OCI-LY7 (cell line): Measurements from ENCODE around the gene ZNRF3. TPM values are rescaled to one million over a fixed set of nuclear protein-coding genes. Genes with fewer than 3 reads are reported as not detected.

Experiments
- BruUV-seq: library from RNA; stranded (reverse); fragments of 400-500 nt; replicated peaks from 2 replicates; lab custom pipeline; 2021; lab: Mats Ljungman, UMichigan
- CTCF ChIA-PET: fragments of 300-600 bp; sonication (Branson Sonifier 250); formaldehyde crosslinking; loops from one replicate; lab custom pipeline; 2022; ENCODE audit warnings: antibody characterized with exemption; ENCODE audit not compliant: unreplicated experiment; lab: Charles Lee
- POLR2A ChIA-PET: fragments of 300-600 bp; sonication (Branson Sonifier 250); formaldehyde crosslinking; loops from one replicate; lab custom pipeline; 2022; ENCODE audit warnings: antibody characterized with exemption; lab: Charles Lee
- DNase-seq: peaks from one replicate; pipeline ENCODE4 v3.0.0-alpha.2; 2015; ENCODE audit warnings: low spot score
- H2AFZ ChIP-seq: fragments of 200-600 bp; sonication (generic), shearing (Covaris generic); 2 replicates; pipeline ENCODE4 v1.6.1; 2014; ENCODE audit warnings: mild to moderate bottlenecking, antibody characterized with exemption, low read length, moderate library complexity
- H3K27ac ChIP-seq: fragments of 200-600 bp; sonication (generic); 2 replicates; pipeline ENCODE4 v1.5.1; 2014; ENCODE audit warnings: mixed run types, low read depth, mild to moderate bottlenecking, moderate library complexity, low read length, inconsistent platforms; ENCODE audit not compliant: poor library complexity, severe bottlenecking
- H3K36me3 ChIP-seq: fragments of 200-600 bp; sonication (generic); 2 replicates; pipeline ENCODE4 v1.6.1; 2014; ENCODE audit warnings: mild to moderate bottlenecking, antibody characterized with exemption, low read length, moderate library complexity, mixed read lengths; ENCODE audit not compliant: insufficient read depth
- H3K4me1 ChIP-seq: fragments of 200-600 bp; sonication (generic); 2 replicates; pipeline ENCODE4 v1.5.1; 2014; ENCODE audit warnings: mild to moderate bottlenecking, low read length; ENCODE audit not compliant: insufficient read depth, poor library complexity, severe bottlenecking
- H3K4me2 ChIP-seq: fragments of 200-600 bp; sonication (generic); 2 replicates; pipeline ENCODE4 v1.6.1; 2014; ENCODE audit warnings: mild to moderate bottlenecking, low read length
- H3K4me3 ChIP-seq: fragments of 200-600 bp; sonication (generic); 2 replicates; pipeline ENCODE4 v1.5.1; 2014; ENCODE audit warnings: mild to moderate bottlenecking, low read depth, low read length; ENCODE audit not compliant: poor library complexity, severe bottlenecking
- H3K79me2 ChIP-seq: fragments of 200-600 bp; sonication (generic); 2 replicates; pipeline ENCODE4 v1.6.1; 2016; ENCODE audit warnings: low read depth, mild to moderate bottlenecking, low read length, moderate library complexity, mixed read lengths; ENCODE audit not compliant: insufficient read depth
- H3K9me2 ChIP-seq: fragments of 200-600 bp; sonication (generic); 2 replicates; pipeline ENCODE4 v1.6.1; 2016; ENCODE audit warnings: mild to moderate bottlenecking, low read length, mixed read lengths; ENCODE audit not compliant: insufficient read depth
- H3K9me3 ChIP-seq: fragments of 200-600 bp; sonication (generic); 2 replicates; pipeline ENCODE4 v1.6.1; 2014; ENCODE audit warnings: mild to moderate bottlenecking, mixed run types, low read length, mixed read lengths
- H4K20me1 ChIP-seq: fragments of 200-600 bp; sonication (generic); 2 replicates; pipeline ENCODE4 v1.6.1; 2014; ENCODE audit warnings: mild to moderate bottlenecking, antibody characterized with exemption, low read length, moderate library complexity, mixed read lengths; ENCODE audit not compliant: insufficient read depth
- CTCF ChIP-seq: fragments of 200-600 bp; sonication (generic); conservative IDR thresholded peaks from 2 replicates; pipeline ENCODE4 v1.5.1; 2014; ENCODE audit warnings: mild to moderate bottlenecking, antibody characterized with exemption, low read length, moderate library complexity, mixed read lengths
- EZH2phosphoT487 ChIP-seq: fragments of 200-600 bp; sonication (generic); IDR thresholded peaks from 2 replicates; pipeline ENCODE4 v1.6.1; 2018; ENCODE audit warnings: low read depth, borderline replicate concordance, mild to moderate bottlenecking, mixed run types, antibody characterized with exemption, low read length, moderate library complexity, mixed read lengths
- intact Hi-C: fragments of 100-400 bp; cut with micrococcal nuclease; formaldehyde crosslinking; loops from one replicate; pipeline ENCODE4 v1.10.0; 2022; ENCODE audit not compliant: unreplicated experiment
- total RNA-seq, 2 experiments: library from RNA; depleted of rRNA in 1 of 2; stranded (reverse); fragments of >200 nt in 1 of 2; shearing (Covaris generic) in 1 of 2; gene quantifications; 2 replicates each; pipeline ENCODE4 v1.2.3, GENCODE V29; 2014 to 2022

Gene ZNRF3
- total RNA-seq, 2 experiments from 2014 or later = 3.6 to 3.9 TPM

- no TSS peak for BruUV-seq
- CTCF ChIA-PET = no interaction called here
- no peaks in the 10 kb centered on the region for H3K9me3 ChIP-seq
Measured at GRCh38 chr22:29096736-29097669, 213.6 kb downstream of the ZNRF3 start.

GRCh38 chr22:29098296-29098695 is 214.9 kb downstream of the ZNRF3 start:
- no peak overlapping the region for H3K27ac ChIP-seq
- no peaks in the 10 kb centered on the region for H3K36me3 ChIP-seq
- POLR2A ChIA-PET = no interaction called here
- DNase-seq = no peak
- no peaks in the 10 kb centered on the region for H3K4me1 ChIP-seq
- intact Hi-C loops = no loop called here
- no TSS peak for BruUV-seq
- TF ChIP-seq CTCF = no peak
- no peak for TF ChIP-seq EZH2phosphoT487
- CTCF ChIA-PET = no interaction called here
- no peaks in the 10 kb centered on the region for H3K79me2 ChIP-seq
- no peak overlapping the region for H3K4me3 ChIP-seq
- H3K9me3 ChIP-seq = no peaks in the 10 kb centered on the region
- H3K9me2 ChIP-seq = no peaks in the 10 kb centered on the region
- no peak overlapping the region for H2AFZ ChIP-seq
- H3K4me2 ChIP-seq = no peak overlapping the region
- H4K20me1 ChIP-seq = no peaks in the 10 kb centered on the region

More at GRCh38 chr22:29096736-29097669, 213.6 kb downstream of the ZNRF3 start:
- no peak for DNase-seq
- no peak overlapping the region for H2AFZ ChIP-seq
- intact Hi-C loops = no loop called here
- TF ChIP-seq CTCF (no peak), EZH2phosphoT487 (no peak)
- H3K9me2 ChIP-seq = no peaks in the 10 kb centered on the region
- H3K36me3 ChIP-seq = no peaks in the 10 kb centered on the region
- no peaks in the 10 kb centered on the region for H3K79me2 ChIP-seq
- H3K4me3 ChIP-seq = no peak overlapping the region
- H3K4me1 ChIP-seq = no peaks in the 10 kb centered on the region
- H4K20me1 ChIP-seq = no peaks in the 10 kb centered on the region; the same call in 1 of the 2 replicates
- H3K27ac ChIP-seq = no peak overlapping the region
- no peak overlapping the region for H3K4me2 ChIP-seq
- POLR2A ChIA-PET = interaction anchor here (1.7 kb wide), 1 partner anchor 14 kb away, joined by 3 read pairs; no protein-coding TSS in a partner anchor

- Histone ChIP-seq H2AFZ (no peak overlapping the region), H3K36me3 (no peaks in the 10 kb centered on the region), H3K27ac (no peak overlapping the region), H3K4me2 (no peak overlapping the region), H3K79me2 (no peaks in the 10 kb centered on the region), H3K4me3 (no peak overlapping the region), H3K9me3 (no peaks in the 10 kb centered on the region), H4K20me1 (no peaks in the 10 kb centered on the region), H3K9me2 (no peaks in the 10 kb centered on the region), H3K4me1 (no peaks in the 10 kb centered on the region)
- intact Hi-C loops = no loop called here
- CTCF ChIA-PET = no interaction called here
- no TSS peak for BruUV-seq
- no peak for DNase-seq
- TF ChIP-seq CTCF (no peak), EZH2phosphoT487 (no peak)
- POLR2A ChIA-PET = interaction anchor here (0.6 kb wide), 1 partner anchor 281 kb away, joined by 4 read pairs; no protein-coding TSS in a partner anchor
Measured at GRCh38 chr22:29102300-29102699, 218.9 kb downstream of the ZNRF3 start.
